HCT116 (cell line): Measurements from ENCODE around the gene ENTPD5. TPM values are rescaled to one million over a fixed set of nuclear protein-coding genes. Genes with fewer than 3 reads are reported as not detected.

Experiments used
- ATAC-seq: fragments of 200-7000 bp; cut with Tn5 transposase; 2 replicates; pipeline ENCODE4 v1.9.1; 2020; ENCODE audit warnings: mild to moderate bottlenecking, moderate library complexity
- BruUV-seq: library from RNA; stranded (reverse); fragments of 400-500 nt; replicated peaks from 2 replicates; lab custom pipeline; 2021; lab: Mats Ljungman, UMichigan
- CTCF ChIA-PET: fragments of 300-600 bp; sonication (Branson Sonifier 250); formaldehyde crosslinking; loops from one replicate; lab custom pipeline; 2021; ENCODE audit warnings: antibody characterized with exemption; lab: Charles Lee
- POLR2A ChIA-PET: fragments of 300-600, 350-600 bp; sonication (Branson Sonifier 250); formaldehyde crosslinking; loops from one replicate; lab custom pipeline; 2021; ENCODE audit warnings: antibody characterized with exemption; lab: Charles Lee
- RAD21 ChIA-PET, 2 experiments: fragments of 300-600 bp; sonication (Branson Sonifier 250); formaldehyde crosslinking; loops; one replicate each; lab custom pipeline; 2023; ENCODE audit warnings: low total read pairs in 2 of 2; ENCODE audit not compliant: uncharacterized antibody in 2 of 2, unreplicated experiment in 2 of 2, low non-redundant PET in 1 of 2; lab: Charles Lee
- DNase-seq: peaks from one replicate; pipeline ENCODE4 v3.0.0-alpha.2; 2010; ENCODE audit warnings: low read depth, low spot score
- H2AFZ ChIP-seq: fragments of 200-600 bp; shearing (Covaris generic), sonication (generic); 2 replicates; pipeline ENCODE4 v1.6.1; 2017; ENCODE audit warnings: low read depth, mixed run types, mixed read lengths, antibody characterized with exemption, low read length; ENCODE audit not compliant: poor library complexity, severe bottlenecking
- H3K27ac ChIP-seq: 2 replicates; pipeline ENCODE4 v1.5.1; 2012; ENCODE audit warnings: low read depth, low read length
- H3K27me3 ChIP-seq: fragments of 200-600 bp; sonication (generic); 2 replicates; pipeline ENCODE4 v1.6.1; 2016; ENCODE audit warnings: mixed run types, low read length, mixed read lengths; ENCODE audit not compliant: insufficient read depth
- H3K36me3 ChIP-seq, 2 experiments: fragments of 200-500 bp in 1 of 2; fragments of 200-600 bp in 1 of 2; sonication (Bioruptor generic) in 1 of 2; sonication (generic) in 1 of 2; 2 replicates each; pipeline versions ENCODE4 v1.5.1 to v1.6.1; 2014 to 2016; ENCODE audit warnings: low read length in 2 of 2, inconsistent platforms in 1 of 2, mixed read lengths in 1 of 2, mixed run types in 1 of 2; ENCODE audit not compliant: insufficient read depth in 2 of 2, control insufficient read depth in 1 of 2
- H3K4me1 ChIP-seq, 2 experiments: fragments of 200-600 bp in 1 of 2; sonication (generic) in 1 of 2; 2 replicates each; pipeline versions ENCODE4 v1.5.1 to v1.6.1; 2012 to 2017; ENCODE audit warnings: low read length in 2 of 2, inconsistent platforms in 1 of 2, mild to moderate bottlenecking in 1 of 2, mixed read lengths in 1 of 2, mixed run types in 1 of 2, moderate library complexity in 1 of 2; ENCODE audit not compliant: insufficient read depth in 2 of 2, control insufficient read depth in 1 of 2
- H3K4me2 ChIP-seq: fragments of 200-600 bp; sonication (generic); 2 replicates; pipeline ENCODE4 v1.6.1; 2017; ENCODE audit warnings: mixed run types, low read length, mixed read lengths
- H3K4me3 ChIP-seq, 2 experiments: fragments of 200-600 bp in 1 of 2; sonication (generic) in 1 of 2; replicated peaks in 1 of 2; 2 replicates each; pipeline ENCODE4 v1.5.1; 2011 to 2016; ENCODE audit warnings: low read length in 2 of 2, control low read depth in 1 of 2, low read depth in 1 of 2, mild to moderate bottlenecking in 1 of 2, mixed read lengths in 1 of 2, mixed run types in 1 of 2
- H3K79me2 ChIP-seq: fragments of 200-600 bp; sonication (generic); 2 replicates; pipeline ENCODE4 v1.6.1; 2017; ENCODE audit warnings: mild to moderate bottlenecking, mixed run types, low read length, moderate library complexity, mixed read lengths; ENCODE audit not compliant: insufficient read depth
- H3K9ac ChIP-seq: fragments of 200-600 bp; sonication (generic); 2 replicates; pipeline ENCODE4 v1.6.1; 2016; ENCODE audit warnings: low read length, mixed read lengths
- H3K9me2 ChIP-seq: fragments of 200-600 bp; sonication (generic), shearing (Covaris generic); 2 replicates; pipeline ENCODE4 v1.6.1; 2017; ENCODE audit warnings: mixed run types, mild to moderate bottlenecking, moderate library complexity; ENCODE audit not compliant: insufficient read depth
- H3K9me3 ChIP-seq, 2 experiments: fragments of 200-500 bp in 1 of 2; fragments of 200-600 bp in 1 of 2; sonication (Bioruptor generic) in 1 of 2; sonication (generic) in 1 of 2; 2 replicates each; pipeline ENCODE4 v1.6.1; 2014 to 2017; ENCODE audit warnings: low read length in 2 of 2, mixed read lengths in 2 of 2, inconsistent platforms in 1 of 2, low read depth in 1 of 2, mild to moderate bottlenecking in 1 of 2, mixed run types in 1 of 2, moderate library complexity in 1 of 2; ENCODE audit not compliant: control insufficient read depth in 1 of 2, insufficient read depth in 1 of 2
- H4K20me1 ChIP-seq: fragments of 200-600 bp; sonication (generic), shearing (Covaris generic); 2 replicates; pipeline ENCODE4 v1.6.1; 2017; ENCODE audit warnings: mixed run types, mild to moderate bottlenecking, moderate library complexity; ENCODE audit not compliant: insufficient read depth
- CBX3 ChIP-seq: IDR thresholded peaks from 2 replicates; pipeline ENCODE4 v1.6.1; 2012; ENCODE audit warnings: low read depth
- CEBPB ChIP-seq: IDR thresholded peaks from 2 replicates; pipeline ENCODE4 v1.6.1; 2012; ENCODE audit warnings: low read depth
- ELF1 ChIP-seq: IDR thresholded peaks from 2 replicates; pipeline ENCODE4 v1.6.1; 2012; ENCODE audit warnings: low read depth, borderline replicate concordance
- FOSL1 ChIP-seq: IDR thresholded peaks from 2 replicates; pipeline ENCODE4 v1.6.1; 2012; ENCODE audit warnings: low read depth
- JUND ChIP-seq: IDR thresholded peaks from 2 replicates; pipeline ENCODE4 v1.6.1; 2012
- POLR2AphosphoS5 ChIP-seq: IDR thresholded peaks from 2 replicates; pipeline ENCODE4 v1.6.1; 2011; ENCODE audit warnings: mild to moderate bottlenecking, low read depth, low read length, moderate library complexity
- RAD21 ChIP-seq: IDR thresholded peaks from 2 replicates; pipeline ENCODE4 v1.6.1; 2012; ENCODE audit warnings: low read depth, mild to moderate bottlenecking
- SIN3A ChIP-seq: IDR thresholded peaks from 2 replicates; pipeline ENCODE4 v1.6.1; 2012; ENCODE audit warnings: low read depth
- SP1 ChIP-seq: IDR thresholded peaks from 2 replicates; pipeline ENCODE4 v1.6.1; 2012; ENCODE audit warnings: low read depth
- SRF ChIP-seq: IDR thresholded peaks from 2 replicates; pipeline ENCODE4 v1.6.1; 2012; ENCODE audit warnings: low read depth
- TCF7L2 ChIP-seq: IDR thresholded peaks from 2 replicates; pipeline ENCODE4 v1.7.0; 2011; ENCODE audit warnings: borderline replicate concordance, inconsistent platforms; ENCODE audit not compliant: insufficient read depth, insufficient read length; ENCODE audit errors: extremely low read depth
- ZFX ChIP-seq: fragments of 450-650 bp; IDR thresholded peaks from 2 replicates; pipeline ENCODE4 v1.6.1; 2017
- ZNF274 ChIP-seq: fragments of 200-500 bp; sonication (Bioruptor generic); IDR thresholded peaks from 2 replicates; pipeline ENCODE4 v1.6.1; 2014; ENCODE audit warnings: mild to moderate bottlenecking, low read depth, low read length, inconsistent platforms
- intact Hi-C: fragments of 100-400 bp; cut with micrococcal nuclease; formaldehyde crosslinking; loops from 2 replicates; pipeline ENCODE4 v1.10.0; 2022
- total RNA-seq: library from RNA; stranded (reverse); gene quantifications from one replicate; pipeline ENCODE4 v1.2.1, GENCODE V29; 2021; ENCODE audit not compliant: unreplicated experiment
- TF ChIP-seq, protein P1 (sequence below): IDR thresholded peaks from 2 replicates; pipeline ENCODE4 v1.6.1; 2012
- TF ChIP-seq, protein P2 (sequence below): IDR thresholded peaks from 2 replicates; pipeline ENCODE4 v1.6.1; 2011; ENCODE audit warnings: mild to moderate bottlenecking, low read length, moderate library complexity; ENCODE audit not compliant: insufficient replicate concordance; ENCODE audit errors: extremely low read depth

ENTPD5 gene
- total RNA-seq, 1 experiment from 2014 or later = 14.4 TPM

DNA sequence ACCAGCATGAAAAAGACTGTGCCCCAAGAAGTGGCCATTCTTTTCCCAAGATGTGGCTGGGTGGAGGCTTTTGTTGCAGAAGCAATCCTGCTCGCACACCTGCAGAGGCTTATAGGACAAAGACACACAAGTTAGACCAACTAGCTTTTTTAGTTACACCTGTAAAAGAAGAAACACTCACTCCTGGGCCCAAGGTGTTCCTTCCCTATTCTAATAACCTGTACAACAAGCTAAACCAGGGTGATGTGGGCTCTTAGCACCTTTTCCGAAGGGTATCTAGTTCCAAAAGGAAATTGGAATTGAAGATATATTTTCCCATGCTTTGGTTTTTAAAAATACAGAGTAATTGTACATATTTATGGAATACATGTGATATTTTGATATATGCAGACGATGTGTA, 31.0 kb downstream of the ENTPD5 start:
- Histone ChIP-seq H2AFZ (no peak overlapping the region), H3K9me2 (no peaks in the 10 kb centered on the region), H3K9ac (no peak overlapping the region), H3K79me2 (no peaks in the 10 kb centered on the region), H3K27ac (no peak overlapping the region), H3K4me1 (no peaks in the 10 kb centered on the region), H3K27me3 (no peaks in the 10 kb centered on the region), H3K9me3 (no peaks in the 10 kb centered on the region), H3K36me3 (peaks cover 0 to 4% of the 10 kb centered on the region in 2 experiments; a peak in 1 of 4 replicates), H3K4me2 (no peak overlapping the region), H3K4me3 (no peak overlapping the region), H4K20me1 (no peaks in the 10 kb centered on the region)
- ChIA-PET POLR2A (no interaction called here), RAD21 (no interaction called here), CTCF (no interaction called here)
- intact Hi-C loops = no loop called here
- BruUV-seq = no TSS peak
- TF ChIP-seq FOSL1 (no peak), TCF7L2 (no peak), POLR2AphosphoS5 (no peak), JUND (no peak), SP1 (no peak), RAD21 (no peak), ZFX (no peak), SRF (no peak), CBX3 (no peak), ZNF274 (no peak), ELF1 (no peak), SIN3A (no peak), CEBPB (no peak)
- TF ChIP-seq, protein P1, sequence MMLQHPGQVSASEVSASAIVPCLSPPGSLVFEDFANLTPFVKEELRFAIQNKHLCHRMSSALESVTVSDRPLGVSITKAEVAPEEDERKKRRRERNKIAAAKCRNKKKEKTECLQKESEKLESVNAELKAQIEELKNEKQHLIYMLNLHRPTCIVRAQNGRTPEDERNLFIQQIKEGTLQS = no peak
- TF ChIP-seq, protein P2, sequence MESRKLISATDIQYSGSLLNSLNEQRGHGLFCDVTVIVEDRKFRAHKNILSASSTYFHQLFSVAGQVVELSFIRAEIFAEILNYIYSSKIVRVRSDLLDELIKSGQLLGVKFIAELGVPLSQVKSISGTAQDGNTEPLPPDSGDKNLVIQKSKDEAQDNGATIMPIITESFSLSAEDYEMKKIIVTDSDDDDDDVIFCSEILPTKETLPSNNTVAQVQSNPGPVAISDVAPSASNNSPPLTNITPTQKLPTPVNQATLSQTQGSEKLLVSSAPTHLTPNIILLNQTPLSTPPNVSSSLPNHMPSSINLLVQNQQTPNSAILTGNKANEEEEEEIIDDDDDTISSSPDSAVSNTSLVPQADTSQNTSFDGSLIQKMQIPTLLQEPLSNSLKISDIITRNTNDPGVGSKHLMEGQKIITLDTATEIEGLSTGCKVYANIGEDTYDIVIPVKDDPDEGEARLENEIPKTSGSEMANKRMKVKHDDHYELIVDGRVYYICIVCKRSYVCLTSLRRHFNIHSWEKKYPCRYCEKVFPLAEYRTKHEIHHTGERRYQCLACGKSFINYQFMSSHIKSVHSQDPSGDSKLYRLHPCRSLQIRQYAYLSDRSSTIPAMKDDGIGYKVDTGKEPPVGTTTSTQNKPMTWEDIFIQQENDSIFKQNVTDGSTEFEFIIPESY = no peak
- ATAC-seq = no peak
- DNase-seq = no peak
